Stomach smooth muscle (tissue), 2 donors: ENCODE measurements around the gene NLRP11.

ENCODE experiments used
- H3K27ac ChIP-seq: one replicate; pipeline ENCODE4 v1.7.0; 2013; ENCODE audit warnings: mild to moderate bottlenecking, low read length, inconsistent platforms
- H3K27me3 ChIP-seq, 2 donors: one replicate each; pipeline ENCODE4 v1.7.0; 2013; ENCODE audit warnings: low read length in 2 of 2; ENCODE audit not compliant: insufficient read depth in 2 of 2, control insufficient read depth in 1 of 2
- H3K36me3 ChIP-seq, 2 donors: one replicate each; pipeline ENCODE4 v1.7.0; 2013; ENCODE audit warnings: low read length in 2 of 2; ENCODE audit not compliant: control insufficient read depth in 2 of 2, insufficient read depth in 2 of 2
- H3K4me1 ChIP-seq: one replicate; pipeline ENCODE4 v1.7.0; 2013; ENCODE audit warnings: low read length; ENCODE audit not compliant: control insufficient read depth, insufficient read depth
- H3K4me3 ChIP-seq, 2 donors: one replicate each; pipeline ENCODE4 v1.7.0; 2013; ENCODE audit warnings: low read length in 2 of 2
- H3K9ac ChIP-seq, 2 donors: one replicate each; pipeline ENCODE4 v1.7.0; 2013; ENCODE audit warnings: low read length in 2 of 2, mild to moderate bottlenecking in 1 of 2
- H3K9me3 ChIP-seq, 2 donors: one replicate each; pipeline ENCODE4 v1.7.0; 2013; ENCODE audit warnings: low read length in 2 of 2; ENCODE audit not compliant: control insufficient read depth in 2 of 2
- donor health status: healthy.
- donor health status: Pancreatic carcinoma.

The NLRP11 gene

GRCh38 chr19:55838251-55838650, 6.5 kb upstream of the NLRP11 start:
- no peaks in the 10 kb centered on the region for H3K4me1 ChIP-seq
- no peaks in the 10 kb centered on the region for H3K27me3 ChIP-seq
- H3K27ac ChIP-seq: no peak overlapping the region
- no peak overlapping the region for H3K9ac ChIP-seq
- H3K36me3 ChIP-seq: no peaks in the 10 kb centered on the region
- no peaks in the 10 kb centered on the region for H3K9me3 ChIP-seq
- no peak overlapping the region for H3K4me3 ChIP-seq

GRCh38 chr19:55836340-55836739, 4.5 kb upstream of the NLRP11 start, which contains the start of gene NLRP4:
TSS of gene NLRP4 (plus strand) at chr19:55836540. CDS start at chr19:55852081, 15,541 bp downstream.
- Histone ChIP-seq H3K4me3 (no peak within 1 kb of the TSS), H3K9me3 (no peaks in the 10 kb centered on the region), H3K27me3 (peaks cover 0 to 2% of the 10 kb centered on the region in 2 donors), H3K4me1 (no peaks in the 10 kb centered on the region), H3K27ac (no peak within 1 kb of the TSS), H3K9ac (no peak within 1 kb of the TSS), H3K36me3 (no peaks in the 10 kb centered on the region)

- Histone ChIP-seq H3K4me1 (no peaks in the 10 kb centered on the region), H3K4me3 (no peak overlapping the region), H3K36me3 (no peaks in the 10 kb centered on the region), H3K27ac (no peak overlapping the region), H3K27me3 (peaks cover 0 to 2% of the 10 kb centered on the region in 2 donors), H3K9ac (no peak overlapping the region), H3K9me3 (no peaks in the 10 kb centered on the region)
Measured at GRCh38 chr19:55832676-55833075, 877 bp upstream of the NLRP11 start.

- Histone ChIP-seq H3K27me3 (peaks cover 0 to 2% of the 10 kb centered on the region in 2 donors), H3K36me3 (no peaks in the 10 kb centered on the region), H3K9ac (no peak overlapping the region), H3K4me3 (no peak overlapping the region), H3K9me3 (no peaks in the 10 kb centered on the region), H3K4me1 (no peaks in the 10 kb centered on the region), H3K27ac (no peak overlapping the region)
Measured at GRCh38 chr19:55830656-55831055, 1.1 kb downstream of the NLRP11 start.

GRCh38 chr19:55820037-55820436, 11.8 kb downstream of the NLRP11 start:
- Histone ChIP-seq H3K9ac (no peak overlapping the region), H3K4me3 (no peak overlapping the region), H3K9me3 (no peaks in the 10 kb centered on the region), H3K36me3 (no peaks in the 10 kb centered on the region), H3K27me3 (no peaks in the 10 kb centered on the region), H3K4me1 (no peaks in the 10 kb centered on the region), H3K27ac (no peak overlapping the region)

GRCh38 chr19:55813906-55814305, 17.9 kb downstream of the NLRP11 start:
- H3K9ac ChIP-seq: no peak overlapping the region
- no peak overlapping the region for H3K4me3 ChIP-seq
- no peaks in the 10 kb centered on the region for H3K36me3 ChIP-seq
- H3K9me3 ChIP-seq: peaks cover 0 to 3% of the 10 kb centered on the region in 2 donors
- no peak overlapping the region for H3K27ac ChIP-seq
- no peaks in the 10 kb centered on the region for H3K4me1 ChIP-seq
- no peaks in the 10 kb centered on the region for H3K27me3 ChIP-seq

- Histone ChIP-seq H3K9ac (no peak overlapping the region), H3K36me3 (no peaks in the 10 kb centered on the region), H3K27me3 (no peaks in the 10 kb centered on the region), H3K9me3 (peaks cover 0 to 3% of the 10 kb centered on the region in 2 donors), H3K4me1 (no peaks in the 10 kb centered on the region), H3K27ac (no peak overlapping the region), H3K4me3 (no peak overlapping the region)
Measured at GRCh38 chr19:55812449-55812848, 19.4 kb downstream of the NLRP11 start.

GRCh38 chr19:55811340-55811739, 20.5 kb downstream of the NLRP11 start:
- Histone ChIP-seq H3K9ac (no peak overlapping the region), H3K4me3 (no peak overlapping the region), H3K9me3 (peaks cover 0 to 3% of the 10 kb centered on the region in 2 donors), H3K4me1 (no peaks in the 10 kb centered on the region), H3K36me3 (no peaks in the 10 kb centered on the region), H3K27me3 (no peaks in the 10 kb centered on the region), H3K27ac (no peak overlapping the region)

- no peaks in the 10 kb centered on the region for H3K27me3 ChIP-seq
- no peak overlapping the region for H3K4me3 ChIP-seq
- H3K9ac ChIP-seq: no peak overlapping the region
- no peaks in the 10 kb centered on the region for H3K36me3 ChIP-seq
- no peak overlapping the region for H3K27ac ChIP-seq
- H3K9me3 ChIP-seq: peaks cover 0 to 3% of the 10 kb centered on the region in 2 donors
- H3K4me1 ChIP-seq: no peaks in the 10 kb centered on the region
Measured at GRCh38 chr19:55809381-55810058, 22.3 kb downstream of the NLRP11 start.

GRCh38 chr19:55802281-55802680, 29.5 kb downstream of the NLRP11 start:
- no peaks in the 10 kb centered on the region for H3K36me3 ChIP-seq
- H3K4me1 ChIP-seq: no peaks in the 10 kb centered on the region
- H3K9me3 ChIP-seq: no peaks in the 10 kb centered on the region
- H3K4me3 ChIP-seq: no peak overlapping the region
- H3K27me3 ChIP-seq: no peaks in the 10 kb centered on the region
- no peak overlapping the region for H3K9ac ChIP-seq
- H3K27ac ChIP-seq: no peak overlapping the region

GRCh38 chr19:55801416-55801815, 30.4 kb downstream of the NLRP11 start:
- no peaks in the 10 kb centered on the region for H3K36me3 ChIP-seq
- H3K27me3 ChIP-seq: no peaks in the 10 kb centered on the region
- H3K9me3 ChIP-seq: no peaks in the 10 kb centered on the region
- H3K27ac ChIP-seq: no peak overlapping the region
- no peak overlapping the region for H3K4me3 ChIP-seq
- no peaks in the 10 kb centered on the region for H3K4me1 ChIP-seq
- H3K9ac ChIP-seq: no peak overlapping the region
